ENCODE results near the gene P2RY2.
A peak's percentile ranks its signal among the peaks of the same experiment; 100 is the strongest.

The P2RY2 gene

GRCh38 chr11:73221451-73221850 is 3.4 kb downstream of the P2RY2 start:
- Histone ChIP-seq H3K27me3 (ENCODE audit: insufficient read depth, poor library complexity, severe bottlenecking) (no peaks in the 10 kb centered on the region), H3K4me3 (replicated peaks; ENCODE audit: insufficient read depth, low read length) (peak overlapping the region; percentile 68)

GRCh38 chr11:73221996-73222395 is 3.9 kb downstream of the P2RY2 start:
- Histone ChIP-seq H3K4me3 (replicated peaks; ENCODE audit: insufficient read depth, low read length) (peak overlapping the region; percentile 68), H3K27me3 (ENCODE audit: insufficient read depth, poor library complexity, severe bottlenecking) (no peaks in the 10 kb centered on the region), H3K27ac (replicated peaks) (peak overlapping the region; percentile 98)
- DNase-seq (ENCODE audit: low read depth in 1 of 2, low spot score in 1 of 2): no peak
- TF ChIP-seq GABPA (IDR thresholded peaks at IDR 0.05; ENCODE audit: low read depth) (no peak), POLR2AphosphoS5 (IDR thresholded peaks at IDR 0.05; ENCODE audit: low read depth) (no peak), REST (IDR thresholded peaks at IDR 0.05; ENCODE audit: insufficient replicate concordance, low read depth) (no peak), SPI1 (IDR thresholded peaks at IDR 0.05; ENCODE audit: borderline replicate concordance, low read depth) (no peak), CTCF (IDR thresholded peaks at IDR 0.05; ENCODE audit: insufficient read depth, low read length) (no peak)

More at GRCh38 chr11:73221451-73221850, 3.4 kb downstream of the P2RY2 start:
- H3K27ac ChIP-seq (replicated peaks): peak overlapping the region; percentile 98
- no peak for TF ChIP-seq REST (IDR thresholded peaks at IDR 0.05; ENCODE audit: insufficient replicate concordance, low read depth)
- peak; percentile 44; the same call in 1 of the 2 replicates for TF ChIP-seq POLR2AphosphoS5 (IDR thresholded peaks at IDR 0.05; ENCODE audit: low read depth)
- TF ChIP-seq GABPA (IDR thresholded peaks at IDR 0.05; ENCODE audit: low read depth): no peak
- no peak for TF ChIP-seq SPI1 (IDR thresholded peaks at IDR 0.05; ENCODE audit: borderline replicate concordance, low read depth)
- TF ChIP-seq CTCF (IDR thresholded peaks at IDR 0.05; ENCODE audit: insufficient read depth, low read length): no peak
- peak in 1 of 2 experiments; percentile 32 for DNase-seq (ENCODE audit: low read depth in 1 of 2, low spot score in 1 of 2)

GRCh38 chr11:73223998-73224730 is 6.1 kb downstream of the P2RY2 start:
- TF ChIP-seq SPI1 (IDR thresholded peaks at IDR 0.05; ENCODE audit: borderline replicate concordance, low read depth) (peak; percentile 64; the same call in 1 of the 2 replicates), CTCF (IDR thresholded peaks at IDR 0.05; ENCODE audit: insufficient read depth, low read length) (no peak), REST (IDR thresholded peaks at IDR 0.05; ENCODE audit: insufficient replicate concordance, low read depth) (no peak), GABPA (IDR thresholded peaks at IDR 0.05; ENCODE audit: low read depth) (no peak), POLR2AphosphoS5 (IDR thresholded peaks at IDR 0.05; ENCODE audit: low read depth) (0 out of 2 replicates have a peak, but pooled peaks have one; percentile 55)
- Histone ChIP-seq H3K27ac (replicated peaks) (peak overlapping the region; percentile 42), H3K4me3 (replicated peaks; ENCODE audit: insufficient read depth, low read length) (no peak overlapping the region), H3K27me3 (ENCODE audit: insufficient read depth, poor library complexity, severe bottlenecking) (no peaks in the 10 kb centered on the region)
- DNase-seq (ENCODE audit: low read depth in 1 of 2, low spot score in 1 of 2): peak in 1 of 2 experiments; percentile 46
